ENCODE results near the gene NTN1.

NTN1 gene

DNA sequence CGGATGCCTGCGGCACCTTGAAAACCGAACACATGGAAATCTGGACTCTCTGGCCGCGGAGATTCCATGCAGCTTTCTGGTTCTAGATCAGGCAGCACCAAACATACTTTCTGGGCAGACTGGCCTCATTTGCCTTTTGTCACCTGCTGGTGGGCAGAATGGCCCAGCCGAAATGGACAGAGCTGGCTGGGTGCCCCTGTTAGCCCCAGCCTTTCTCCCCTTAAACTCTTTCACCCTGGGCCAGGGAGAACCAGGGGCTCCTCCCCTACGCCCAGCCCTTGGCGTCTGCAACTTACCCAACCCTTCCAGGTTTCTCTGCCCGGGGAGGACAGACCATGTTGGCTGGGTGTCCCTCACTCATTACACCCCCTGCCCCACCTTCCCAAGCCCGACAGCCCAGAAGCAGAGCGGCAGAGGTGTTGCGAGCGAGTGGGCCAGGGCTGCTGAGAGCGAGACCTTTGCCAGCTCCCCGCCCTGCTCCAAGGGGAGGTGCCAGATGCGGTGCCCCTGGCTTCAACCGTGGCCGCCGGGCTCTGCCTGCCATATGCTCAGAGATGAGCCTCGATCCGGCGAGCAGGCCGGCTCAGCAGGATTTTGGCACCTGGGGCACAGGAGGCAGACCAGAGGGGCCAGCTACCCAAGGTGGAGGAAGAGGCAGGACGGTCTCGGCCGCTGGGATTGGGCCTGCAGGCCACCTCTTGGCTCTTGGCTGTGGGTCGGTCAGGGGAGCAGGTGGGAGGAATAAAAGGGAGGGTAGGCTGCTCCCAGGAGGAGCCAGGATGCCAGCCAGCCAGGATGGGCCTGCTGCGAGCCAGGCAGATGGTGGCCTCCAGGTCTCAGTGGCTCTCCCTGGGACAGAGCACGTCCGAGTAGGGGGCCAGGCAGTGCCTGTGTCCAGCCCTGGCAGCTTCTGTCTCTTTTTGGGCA lies 191.3 kb downstream of the NTN1 start:
- DNase-seq (ENCODE audit: low read depth in 3 of 3, low spot score in 1 of 3), result no peak

DNA sequence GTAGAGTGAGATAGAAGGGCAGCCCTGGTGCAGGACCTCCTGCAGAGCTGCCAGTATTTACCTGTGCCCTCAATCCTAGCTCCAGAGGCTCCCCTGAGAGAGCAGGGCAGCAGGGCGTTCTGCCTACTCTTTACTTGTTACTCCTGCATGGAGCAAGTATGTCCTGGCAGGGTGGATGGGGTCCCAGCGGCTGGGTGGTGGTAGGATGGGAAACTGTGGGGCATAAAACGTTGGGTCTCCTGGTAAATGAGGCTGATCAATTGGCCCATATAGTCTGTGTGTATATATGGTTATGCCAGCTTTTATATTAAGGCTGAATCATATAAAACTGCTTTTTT lies 192.0 kb downstream of the NTN1 start:
- DNase-seq (ENCODE audit: low read depth in 3 of 3, low spot score in 1 of 3), result no peak

DNA sequence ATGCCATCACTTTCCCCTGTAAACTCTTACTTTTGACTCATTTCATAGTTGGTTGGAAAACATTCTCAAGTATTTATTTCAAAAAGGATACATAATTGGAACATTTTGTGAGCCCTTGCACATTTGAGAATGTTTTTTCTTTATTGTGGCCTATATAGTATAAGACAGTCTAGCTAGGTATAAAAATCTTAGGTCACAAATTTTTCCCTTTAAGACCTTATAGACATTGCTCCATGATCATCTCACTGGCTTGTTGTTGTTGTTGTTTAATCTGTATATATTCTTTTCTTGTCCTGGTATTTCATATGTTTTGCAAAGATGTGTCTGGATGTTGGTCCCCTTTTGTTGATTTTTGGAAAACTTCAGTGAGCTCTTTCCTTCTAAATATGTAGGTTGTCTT lies 194.2 kb downstream of the NTN1 start:
- DNase-seq (ENCODE audit: low read depth in 3 of 3, low spot score in 1 of 3), result no peak

DNA sequence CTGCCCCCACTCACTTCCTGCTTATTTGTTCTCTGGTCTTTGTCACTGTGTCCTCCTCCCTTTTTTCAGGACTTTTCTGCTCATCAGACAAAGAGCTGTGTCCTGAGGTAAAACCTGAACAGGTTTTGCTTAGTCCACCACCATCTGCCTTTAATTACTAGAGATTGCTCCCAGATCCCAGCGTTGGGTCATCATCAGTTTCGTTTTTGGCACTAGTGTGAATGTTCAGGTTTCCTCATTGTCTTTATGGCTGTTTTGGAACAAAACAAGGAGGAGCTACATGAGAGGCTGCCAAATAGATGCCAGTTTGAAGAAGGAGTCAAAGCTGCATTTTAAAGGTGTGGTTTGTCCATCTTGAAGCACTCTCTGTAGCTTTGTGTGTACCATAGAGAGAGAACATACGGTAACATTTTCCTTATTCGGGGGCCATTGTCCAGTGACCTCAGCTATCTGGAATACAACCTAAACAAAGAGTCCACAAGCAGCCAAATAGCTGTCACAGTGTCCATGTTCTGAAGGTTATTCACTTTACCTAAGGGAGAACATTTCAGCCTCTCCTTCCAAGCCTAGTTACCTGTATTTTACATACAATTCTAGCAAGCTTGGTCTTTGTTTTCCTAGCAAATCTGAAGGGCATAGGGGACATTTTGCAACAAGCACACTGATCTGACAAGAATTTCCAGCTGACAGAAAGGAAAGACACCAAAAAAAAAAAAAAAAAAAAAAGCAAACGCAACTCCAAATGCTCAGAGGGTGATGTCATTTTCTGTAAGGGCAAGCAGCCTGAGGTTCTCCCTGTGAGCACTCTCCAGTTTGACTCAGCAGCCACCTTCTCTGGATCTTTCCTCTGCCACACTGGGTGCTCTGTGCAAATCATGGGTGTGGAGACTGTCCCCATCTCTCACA lies 196.1 kb downstream of the NTN1 start:
- DNase-seq (ENCODE audit: low read depth in 3 of 3, low spot score in 1 of 3), result no peak

DNA sequence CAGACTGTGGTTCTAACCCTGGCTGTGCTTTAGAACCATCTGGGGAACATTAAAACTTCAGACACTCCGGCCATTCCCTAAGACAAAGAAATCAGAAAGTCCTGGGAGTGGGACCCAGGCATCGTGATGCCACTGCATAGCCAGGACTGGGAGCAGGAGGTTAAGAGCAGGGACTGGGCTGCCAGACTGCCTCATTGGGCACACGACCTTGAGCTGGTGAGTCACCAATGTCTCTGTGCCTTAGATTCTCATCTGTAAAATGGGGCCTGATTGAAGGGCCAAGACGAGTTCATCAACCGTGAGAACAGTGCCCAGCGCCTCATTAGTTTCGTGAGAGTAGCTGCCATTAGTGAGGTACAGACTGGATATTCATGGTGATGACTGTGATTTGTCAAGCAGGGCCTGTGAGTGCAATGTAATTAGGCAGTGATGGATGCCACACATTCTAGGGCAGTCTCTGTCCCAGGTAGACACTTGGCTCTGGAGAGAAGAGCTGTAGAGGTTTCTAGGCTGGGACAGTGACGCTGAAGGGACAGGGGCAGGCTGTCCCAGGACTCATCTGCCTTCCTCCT lies 196.8 kb downstream of the NTN1 start:
- DNase-seq (ENCODE audit: low read depth in 3 of 3, low spot score in 1 of 3), result no peak

DNA sequence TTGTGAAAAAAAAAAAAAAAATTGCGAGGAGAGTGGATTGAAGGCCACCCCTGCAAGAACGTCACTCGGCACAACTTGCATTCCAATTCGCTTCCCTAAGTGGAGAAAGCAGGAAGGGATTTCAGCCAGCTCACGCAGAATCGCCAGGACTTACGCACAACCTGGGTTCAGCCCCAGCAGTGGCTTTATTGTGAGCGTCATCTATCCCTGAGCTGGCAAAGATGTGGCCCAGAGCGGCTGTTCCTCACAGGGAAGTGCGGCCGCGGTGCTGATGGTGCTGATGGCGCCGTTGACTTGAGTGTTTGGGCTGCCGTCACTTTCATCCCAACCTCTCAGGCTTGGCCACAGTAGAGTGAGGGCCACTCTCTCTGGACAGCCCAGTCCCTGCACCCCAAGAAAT lies 197.6 kb downstream of the NTN1 start:
- no peak for DNase-seq (ENCODE audit: low read depth in 3 of 3, low spot score in 1 of 3)

DNA sequence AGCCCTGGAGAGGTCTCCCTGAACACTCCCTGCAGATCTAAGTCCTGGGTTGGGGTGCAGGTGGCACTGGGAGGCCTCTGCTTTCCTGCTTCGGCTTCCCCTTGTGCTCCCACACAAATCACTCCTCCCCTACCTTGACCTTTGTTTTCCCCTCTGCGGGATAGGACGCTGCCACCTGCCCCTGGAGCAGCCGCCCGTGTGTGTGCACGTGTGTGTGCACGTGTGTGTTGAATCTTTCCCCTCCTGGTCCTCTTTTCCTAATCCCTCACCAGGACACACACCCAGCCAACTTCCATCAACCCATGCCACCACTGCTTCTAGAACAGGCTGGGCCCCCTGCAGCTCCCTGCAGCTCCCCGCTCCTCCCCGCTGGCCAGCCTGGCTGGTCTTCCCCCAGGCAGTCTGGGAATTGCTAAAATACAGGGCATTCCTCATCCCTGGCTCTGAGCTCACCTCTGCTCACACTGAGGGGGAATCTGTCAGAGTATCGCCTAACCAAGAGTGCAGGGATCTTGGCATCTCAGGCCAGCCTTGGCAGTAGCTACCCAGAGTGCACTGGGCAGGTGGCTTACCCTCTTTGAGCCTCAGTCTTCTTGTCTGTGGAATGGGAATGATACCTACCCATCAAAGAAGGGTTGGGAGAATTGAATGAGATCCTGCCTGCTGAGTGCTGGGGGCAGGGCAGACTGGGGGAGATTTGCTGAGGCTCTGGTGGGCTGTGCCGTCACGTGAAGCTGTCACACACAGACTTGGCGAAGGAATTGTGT lies 198.5 kb downstream of the NTN1 start:
- DNase-seq (ENCODE audit: low read depth in 3 of 3, low spot score in 1 of 3), result no peak

DNA sequence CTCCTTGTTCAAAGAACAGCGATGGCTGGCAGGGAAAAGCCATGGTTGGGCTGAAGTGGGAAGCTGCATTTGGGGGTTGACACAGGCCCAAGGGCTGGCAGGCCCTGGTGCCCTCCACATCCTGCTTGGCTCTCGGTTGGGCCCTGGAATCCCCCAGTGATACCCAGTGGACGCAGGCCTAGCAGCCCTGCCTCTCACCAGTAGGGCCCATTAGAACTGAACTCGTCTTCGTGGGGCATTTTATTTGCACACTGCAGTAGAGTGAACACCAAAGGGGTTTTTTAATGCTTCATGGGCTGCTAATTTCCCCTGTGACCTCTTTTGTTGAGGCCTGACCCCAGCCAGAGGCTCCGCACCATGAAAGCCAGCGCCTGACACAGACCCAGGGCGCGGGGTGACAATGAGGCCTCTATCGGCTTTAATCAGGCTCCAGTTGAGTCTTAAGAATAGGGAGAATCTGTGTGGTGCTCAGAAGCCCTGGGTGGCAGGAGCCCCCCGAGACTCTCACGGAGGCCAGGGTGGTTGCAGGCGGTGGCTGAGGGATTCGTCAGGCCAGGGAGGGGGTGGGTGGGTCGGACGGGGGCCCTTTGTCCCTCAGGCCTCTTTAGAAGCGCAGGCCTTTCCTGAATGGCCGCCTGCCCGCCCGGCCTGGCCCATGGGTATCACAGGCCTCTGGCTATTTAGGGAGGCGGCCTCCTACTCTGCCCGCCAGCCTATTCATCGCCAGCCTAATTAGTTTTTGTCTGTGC lies 199.3 kb downstream of the NTN1 start:
- no peak for DNase-seq (ENCODE audit: low read depth in 3 of 3, low spot score in 1 of 3)

DNA sequence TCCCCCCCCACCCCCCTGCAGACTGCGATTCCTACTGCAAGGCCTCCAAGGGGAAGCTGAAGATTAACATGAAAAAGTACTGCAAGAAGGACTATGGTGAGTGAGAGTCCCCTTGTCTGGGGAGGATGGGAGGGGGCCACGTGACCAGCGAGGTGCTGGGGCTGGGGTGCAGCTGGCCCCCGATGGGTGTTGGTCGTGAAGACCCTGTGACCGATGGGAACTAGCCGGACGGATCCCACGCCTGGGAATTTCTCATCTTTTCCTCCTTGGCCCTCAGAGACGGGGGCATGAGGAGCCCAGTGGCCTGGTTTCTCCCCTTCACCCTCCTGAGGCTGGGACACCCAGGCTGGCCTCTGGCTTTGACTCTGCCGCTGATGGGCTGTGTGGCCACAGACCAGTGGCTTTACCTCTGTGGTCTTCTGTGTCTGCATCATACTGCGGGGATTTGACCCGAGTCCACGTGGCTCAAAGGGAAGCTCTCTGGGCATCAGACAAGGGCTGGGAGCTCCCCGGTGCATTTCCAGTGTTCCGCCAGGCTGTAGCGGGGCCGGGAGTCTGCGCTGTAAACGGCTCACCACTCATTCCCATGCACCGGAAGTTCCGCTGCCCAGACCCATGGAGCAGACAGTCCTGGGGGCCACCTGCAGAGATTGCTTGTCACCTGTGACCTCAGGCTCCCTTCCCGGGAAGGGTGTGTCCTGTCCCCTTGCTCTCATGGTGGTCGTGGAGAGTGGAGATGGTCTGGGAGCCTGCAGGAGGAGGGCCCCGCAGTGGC lies 200.0 kb downstream of the NTN1 start:
- DNase-seq (ENCODE audit: low read depth in 3 of 3, low spot score in 1 of 3), result no peak

DNA sequence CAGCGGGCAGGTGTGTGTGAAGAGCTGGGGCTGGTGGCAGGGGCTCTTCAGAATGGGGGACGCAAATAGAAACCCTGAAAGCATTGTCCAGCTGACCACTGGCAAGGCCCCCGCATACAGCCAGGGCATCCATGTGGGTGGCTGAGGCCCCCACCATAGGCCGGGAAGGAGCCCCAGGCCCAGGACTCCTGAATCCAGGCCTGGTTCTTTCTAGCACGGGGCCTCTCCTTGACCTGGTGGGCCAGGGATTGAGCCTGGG lies 200.5 kb downstream of the NTN1 start:
- no peak for DNase-seq (ENCODE audit: low read depth in 3 of 3, low spot score in 1 of 3)

DNA sequence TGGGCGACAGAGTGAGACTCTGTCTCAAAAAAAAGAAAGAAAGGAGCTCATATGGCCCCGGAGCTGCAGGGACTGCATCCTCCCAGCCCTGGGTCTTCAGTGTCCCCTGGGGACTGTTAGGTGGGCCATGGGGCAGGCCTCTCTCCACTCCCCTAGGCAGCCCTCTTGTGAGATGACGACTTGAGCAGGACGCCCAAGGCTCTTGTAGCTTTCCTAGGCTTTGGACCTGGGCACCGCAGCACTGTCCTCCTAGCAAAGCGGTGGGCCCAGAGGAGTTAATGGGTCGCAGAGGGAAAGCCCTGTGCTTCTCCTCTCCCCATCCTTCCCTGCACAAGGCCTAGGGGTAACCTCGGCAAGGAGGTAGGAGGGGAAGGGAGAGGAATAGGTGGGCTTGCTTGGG lies 202.2 kb downstream of the NTN1 start:
- DNase-seq (ENCODE audit: low read depth in 3 of 3, low spot score in 1 of 3), result no peak

DNA sequence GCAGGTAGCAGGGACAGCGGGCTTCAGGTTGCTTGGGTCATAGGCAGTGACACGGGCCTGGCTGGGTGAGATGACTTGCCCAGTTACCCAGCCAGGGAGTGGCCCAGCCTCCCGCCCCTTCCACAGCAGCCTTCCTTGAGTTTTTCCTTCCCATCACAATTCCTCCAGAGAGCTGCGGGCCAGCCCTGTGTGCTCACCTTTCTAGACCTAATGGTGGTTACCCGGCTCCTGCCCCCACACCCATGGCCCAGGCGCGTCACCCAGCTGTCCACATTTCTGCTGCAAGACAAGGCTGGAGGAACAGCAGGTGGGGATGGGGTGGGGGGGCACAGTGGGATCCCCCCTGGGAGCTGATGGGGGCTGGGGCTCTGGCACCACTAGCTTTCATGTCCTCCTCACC lies 203.2 kb downstream of the NTN1 start:
- DNase-seq (ENCODE audit: low read depth in 3 of 3, low spot score in 1 of 3), result no peak

DNA sequence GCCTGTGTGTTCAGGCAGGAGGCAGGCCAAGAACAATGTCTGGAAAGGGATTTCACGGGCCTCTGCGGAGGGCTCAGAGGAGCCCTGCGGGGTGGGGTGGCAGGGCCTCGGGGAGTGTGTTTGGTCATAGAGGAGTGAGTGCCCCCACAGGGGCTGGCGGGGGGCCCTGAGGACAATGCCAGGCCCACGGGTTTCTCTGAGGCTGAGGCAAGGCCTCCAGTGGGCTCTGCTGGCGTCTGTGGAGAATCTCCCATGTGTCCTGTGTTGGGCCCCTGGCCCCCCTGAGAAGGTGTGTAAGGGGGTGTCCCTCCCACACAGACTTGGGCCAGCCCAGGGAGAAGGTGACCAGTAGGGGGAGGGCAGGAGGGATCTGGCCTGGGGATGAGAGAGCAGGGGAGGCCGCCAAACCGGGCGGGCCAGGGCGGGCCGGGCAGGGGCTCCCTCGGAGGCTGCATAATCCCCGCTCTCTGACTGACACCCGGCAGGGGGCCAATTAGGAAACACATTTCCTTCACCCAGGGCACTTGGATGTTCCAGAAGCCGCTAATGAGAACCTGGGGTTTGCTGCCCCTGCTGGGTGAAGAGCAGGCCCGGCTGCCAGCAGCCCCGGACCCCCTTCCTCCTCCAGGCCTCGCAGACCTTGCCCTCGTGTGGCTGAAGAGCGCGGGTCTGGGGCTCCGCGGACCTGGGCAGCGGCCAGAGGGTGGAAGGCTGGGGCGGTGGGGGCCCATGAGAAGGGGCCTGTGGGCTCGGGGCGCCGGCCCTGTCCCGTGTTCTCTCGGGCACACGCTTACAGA lies 204.2 kb downstream of the NTN1 start:
- DNase-seq (ENCODE audit: low read depth in 3 of 3, low spot score in 1 of 3), result no peak

DNA sequence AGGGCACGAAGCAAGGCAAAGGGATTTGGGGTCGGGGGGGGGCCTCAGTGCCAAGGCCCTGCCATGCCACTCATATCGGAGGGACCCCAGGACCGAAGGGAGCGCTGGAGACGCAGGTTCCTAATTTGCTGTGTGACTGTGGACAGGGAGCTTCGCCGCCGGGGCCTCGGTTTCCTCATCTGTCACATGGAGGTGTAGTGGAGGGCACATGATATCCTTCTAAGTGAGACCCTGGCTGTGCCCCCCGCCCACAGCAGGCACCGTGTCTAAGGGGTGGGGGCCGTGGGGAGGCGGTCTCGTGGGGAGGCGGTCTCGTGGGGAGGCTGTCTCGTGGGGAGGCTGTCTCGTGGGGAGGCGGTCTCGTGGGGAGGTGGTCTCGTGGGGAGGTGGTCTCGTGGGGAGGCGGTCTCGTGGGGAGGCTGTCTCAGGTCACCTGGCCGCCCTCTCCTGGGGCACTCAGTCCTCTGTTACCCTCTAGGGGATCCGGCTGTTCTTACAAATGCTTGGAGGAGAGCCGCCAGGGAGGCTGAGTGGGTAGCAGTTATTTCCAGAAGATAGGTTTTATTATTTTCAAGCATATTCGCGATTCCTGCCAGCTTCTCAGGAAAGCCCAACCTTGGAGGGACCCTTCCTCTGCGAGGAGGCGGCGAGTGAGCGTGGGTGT lies 205.0 kb downstream of the NTN1 start:
- no peak for DNase-seq (ENCODE audit: low read depth in 3 of 3, low spot score in 1 of 3)

DNA sequence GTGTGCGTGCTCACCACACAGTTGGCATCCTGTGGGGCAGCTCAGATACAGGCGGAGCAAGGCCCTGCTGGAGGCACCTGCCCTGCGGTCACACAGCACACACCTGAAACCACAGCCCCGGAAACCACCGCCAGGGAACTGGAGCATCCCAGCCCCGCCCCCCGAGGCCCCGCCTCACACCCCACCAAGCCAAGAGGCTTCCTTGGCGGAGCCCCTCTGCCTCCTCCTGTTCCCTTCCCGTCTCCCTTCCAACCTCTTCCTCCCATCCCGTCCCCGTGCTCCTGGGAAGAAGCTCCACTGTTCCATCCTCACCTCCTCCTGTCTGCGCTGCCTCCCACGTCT lies 205.5 kb downstream of the NTN1 start:
- no peak for DNase-seq (ENCODE audit: low read depth in 3 of 3, low spot score in 1 of 3)

DNA sequence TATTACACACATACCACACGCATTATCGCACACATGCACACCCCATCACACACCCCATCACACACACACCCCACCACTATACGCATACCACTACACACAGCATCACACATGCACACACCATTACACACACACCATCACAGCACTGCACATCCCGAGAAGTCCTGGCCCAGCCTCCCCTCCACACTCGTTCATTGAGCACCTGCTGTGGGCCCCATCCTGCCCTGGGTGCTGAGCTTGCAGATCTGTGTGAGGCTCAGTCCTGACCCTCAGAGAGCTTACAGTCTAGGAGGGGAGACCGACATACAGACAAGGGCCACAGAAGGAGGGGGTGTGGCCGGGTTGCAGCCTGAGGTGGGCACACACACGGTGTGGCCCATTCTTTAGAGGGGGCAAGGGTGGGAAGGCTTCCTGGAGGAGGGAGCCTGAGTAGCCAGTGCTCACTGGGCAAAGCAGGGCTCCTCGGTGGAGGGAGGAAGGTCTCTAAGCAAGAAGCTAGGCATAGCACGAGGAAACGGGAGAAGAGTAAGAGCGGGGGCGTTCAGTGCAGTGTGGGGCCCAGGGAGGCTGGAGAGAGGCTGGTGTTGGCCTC lies 206.6 kb downstream of the NTN1 start:
- no peak for DNase-seq (ENCODE audit: low read depth in 3 of 3, low spot score in 1 of 3)

DNA sequence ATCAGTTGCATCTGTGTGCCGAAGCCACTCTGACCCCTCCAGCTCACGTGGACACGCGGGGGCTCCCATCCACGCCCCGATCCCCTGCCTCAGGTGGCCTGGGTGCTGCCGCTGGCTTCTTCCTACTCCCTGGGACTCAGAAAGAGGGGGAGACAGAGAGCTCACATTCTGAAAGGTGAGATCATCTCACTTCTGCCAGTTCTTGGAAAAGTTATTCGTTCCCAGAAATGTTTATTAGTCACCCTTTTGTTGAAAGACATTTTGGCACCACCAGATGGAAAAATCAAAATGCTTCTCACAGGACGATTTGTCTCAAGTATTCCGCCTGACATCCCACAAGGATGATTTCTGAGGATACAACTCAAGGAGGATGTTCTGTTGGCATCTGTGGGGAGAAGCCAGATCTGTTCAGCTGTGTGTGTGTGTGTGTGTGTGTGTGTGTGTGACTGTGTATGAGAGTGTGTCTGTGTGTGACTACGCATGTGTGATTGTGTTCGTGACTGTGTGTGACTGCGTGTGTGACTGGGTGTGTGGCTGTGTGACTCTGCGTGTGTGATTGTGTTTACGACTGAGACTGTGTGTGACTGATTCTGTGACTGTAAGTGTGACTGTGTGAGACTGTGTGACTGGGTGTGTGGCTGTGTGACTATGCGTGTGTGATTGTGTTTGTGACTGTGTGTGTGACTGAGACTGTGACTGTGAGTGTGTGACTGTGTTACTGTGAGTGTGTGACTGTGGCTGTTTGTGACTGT lies 207.3 kb downstream of the NTN1 start:
- DNase-seq (ENCODE audit: low read depth in 3 of 3, low spot score in 1 of 3), result no peak
